GM10847 (cell line): ENCODE measurements around the gene OR13C9.

ENCODE experiments used
- POLR2A ChIP-seq: IDR thresholded peaks from 2 replicates; pipeline ENCODE4 v1.6.1; 2011; ENCODE audit not compliant: insufficient read length; ENCODE audit errors: extremely low read depth

OR13C9 gene

DNA sequence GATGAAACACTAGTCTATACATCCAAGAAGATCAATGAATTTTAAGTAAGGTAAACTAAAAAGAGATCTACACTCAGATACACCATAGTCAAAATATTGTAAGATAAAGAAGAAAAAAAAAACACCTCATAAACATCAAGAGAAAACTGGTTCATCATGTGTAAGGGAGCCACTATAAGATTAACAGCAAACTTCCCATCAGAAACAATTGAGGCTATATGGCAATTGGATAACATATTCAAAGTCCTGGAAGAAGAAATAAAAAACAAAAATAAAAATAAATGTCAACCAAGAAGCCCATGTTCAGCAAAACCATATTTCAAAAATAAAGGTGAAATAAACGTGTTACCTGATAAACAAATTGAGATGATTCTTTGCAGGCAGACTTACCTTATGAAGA lies 45.4 kb downstream of the OR13C9 start:
- no peak for TF ChIP-seq POLR2A

DNA sequence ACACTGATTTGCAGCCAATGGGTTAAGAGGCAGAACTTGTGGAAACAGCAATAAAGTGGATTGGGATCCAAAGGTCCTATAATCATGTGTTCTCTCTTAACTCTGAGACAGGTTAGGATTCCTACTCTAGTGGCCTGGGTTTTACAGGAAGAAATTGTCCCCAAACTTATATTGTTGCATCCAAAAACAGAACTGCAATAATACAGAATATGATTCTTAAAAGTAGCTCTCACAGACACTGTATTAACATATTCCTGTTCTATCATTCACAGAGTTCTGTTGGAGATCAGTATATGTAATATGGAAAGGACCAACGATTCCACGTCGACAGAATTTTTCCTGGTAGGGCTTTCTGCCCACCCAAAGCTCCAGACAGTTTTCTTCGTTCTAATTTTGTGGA lies 49.1 kb downstream of the OR13C9 start, which contains the start of gene OR13C8:
Gene OR13C8 (plus strand): TSS at position 301 of the 400 bp plus-strand sequence. CDS start 0 bp downstream, at position 301.
- TF ChIP-seq POLR2A: no peak
